Astrocyte (in vitro differentiated cells and primary cell): Measurements from ENCODE around the gene MOV10. TPM values are rescaled to one million over a fixed set of nuclear protein-coding genes. Genes with fewer than 3 reads are reported as not detected.
A peak's percentile ranks its signal among the peaks of the same experiment; 100 is the strongest.

Experiments used
- DNase-seq: peaks from one replicate; pipeline ENCODE4 v3.0.0-alpha.2; 2010; ENCODE audit warnings: low read depth
- FAIRE-seq: peaks from 2 replicates; lab custom pipeline; 2011; peaks lifted over from hg19 to GRCh38; lab: Jason Lieb, UNC
- H2AFZ ChIP-seq: 2 replicates; pipeline ENCODE4 v1.6.0; 2012; ENCODE audit warnings: low read depth, low read length, inconsistent platforms
- H3K27ac ChIP-seq: 2 replicates; pipeline ENCODE4 v1.5.1; 2011; ENCODE audit warnings: low read depth, low read length, inconsistent platforms
- H3K27me3 ChIP-seq: 2 replicates; pipeline ENCODE4 v1.6.0; 2011; ENCODE audit warnings: low read length, inconsistent platforms; ENCODE audit not compliant: insufficient read depth
- H3K36me3 ChIP-seq: 2 replicates; pipeline ENCODE4 v1.5.1; 2011; ENCODE audit warnings: low read length, inconsistent platforms; ENCODE audit not compliant: insufficient read depth
- H3K4me1 ChIP-seq: 2 replicates; pipeline ENCODE4 v1.5.1; 2011; ENCODE audit warnings: low read length, inconsistent platforms; ENCODE audit not compliant: insufficient read depth
- H3K4me2 ChIP-seq: 2 replicates; pipeline ENCODE4 v1.6.0; 2012; ENCODE audit warnings: low read length, inconsistent platforms
- H3K4me3 ChIP-seq: 2 replicates; pipeline ENCODE4 v1.5.1; 2011; ENCODE audit warnings: low read depth, mild to moderate bottlenecking, low read length, inconsistent platforms; ENCODE audit not compliant: insufficient read depth
- H3K79me2 ChIP-seq: 2 replicates; pipeline ENCODE4 v1.6.0; 2012; ENCODE audit warnings: mild to moderate bottlenecking, low read length, inconsistent platforms; ENCODE audit not compliant: insufficient read depth
- H3K9ac ChIP-seq: 2 replicates; pipeline ENCODE4 v1.6.0; 2012; ENCODE audit warnings: mild to moderate bottlenecking, low read length, inconsistent platforms
- H3K9me3 ChIP-seq: 2 replicates; pipeline ENCODE4 v1.5.1; 2012; ENCODE audit warnings: low read depth, mild to moderate bottlenecking, low read length, inconsistent platforms; ENCODE audit not compliant: insufficient read depth
- H4K20me1 ChIP-seq: 2 replicates; pipeline ENCODE4 v1.6.0; 2012; ENCODE audit warnings: low read length, inconsistent platforms; ENCODE audit not compliant: insufficient read depth
- H3K27ac Mint-ChIP-seq: one replicate; pipeline ENCODE4 v1.8.0; 2021; ENCODE audit warnings: mild to moderate bottlenecking, mixed read lengths; ENCODE audit not compliant: unreplicated experiment
- H3K27me3 Mint-ChIP-seq: one replicate; pipeline ENCODE4 v1.8.0; 2021; ENCODE audit warnings: low read depth, mixed read lengths; ENCODE audit not compliant: unreplicated experiment
- H3K36me3 Mint-ChIP-seq: one replicate; pipeline ENCODE4 v1.8.0; 2021; ENCODE audit warnings: low read depth, mixed read lengths; ENCODE audit not compliant: unreplicated experiment
- H3K4me1 Mint-ChIP-seq: one replicate; pipeline ENCODE4 v1.8.0; 2021; ENCODE audit warnings: low read depth, mixed read lengths; ENCODE audit not compliant: unreplicated experiment
- H3K4me3 Mint-ChIP-seq: one replicate; pipeline ENCODE4 v1.8.0; 2021; ENCODE audit warnings: mild to moderate bottlenecking, moderate library complexity, mixed read lengths; ENCODE audit not compliant: unreplicated experiment
- H3K9me3 Mint-ChIP-seq: one replicate; pipeline ENCODE4 v1.8.0; 2021; ENCODE audit warnings: mild to moderate bottlenecking, mixed read lengths; ENCODE audit not compliant: unreplicated experiment
- CTCF ChIP-seq: IDR thresholded peaks from 2 replicates; pipeline ENCODE4 v1.5.1; 2011; ENCODE audit warnings: low read depth, mild to moderate bottlenecking, inconsistent platforms, low read length, moderate library complexity; ENCODE audit not compliant: insufficient read depth
- EZH2 ChIP-seq: IDR thresholded peaks from 2 replicates; pipeline ENCODE4 v1.6.1; 2012; ENCODE audit warnings: mild to moderate bottlenecking, low read length, inconsistent platforms; ENCODE audit not compliant: insufficient read depth
- total RNA-seq: library from RNA; stranded (reverse); gene quantifications from 2 replicates; pipeline ENCODE4 v1.2.1, GENCODE V29; 2021

MOV10 gene
- total RNA-seq, 1 donor from 2014 or later = 121 TPM

DNA sequence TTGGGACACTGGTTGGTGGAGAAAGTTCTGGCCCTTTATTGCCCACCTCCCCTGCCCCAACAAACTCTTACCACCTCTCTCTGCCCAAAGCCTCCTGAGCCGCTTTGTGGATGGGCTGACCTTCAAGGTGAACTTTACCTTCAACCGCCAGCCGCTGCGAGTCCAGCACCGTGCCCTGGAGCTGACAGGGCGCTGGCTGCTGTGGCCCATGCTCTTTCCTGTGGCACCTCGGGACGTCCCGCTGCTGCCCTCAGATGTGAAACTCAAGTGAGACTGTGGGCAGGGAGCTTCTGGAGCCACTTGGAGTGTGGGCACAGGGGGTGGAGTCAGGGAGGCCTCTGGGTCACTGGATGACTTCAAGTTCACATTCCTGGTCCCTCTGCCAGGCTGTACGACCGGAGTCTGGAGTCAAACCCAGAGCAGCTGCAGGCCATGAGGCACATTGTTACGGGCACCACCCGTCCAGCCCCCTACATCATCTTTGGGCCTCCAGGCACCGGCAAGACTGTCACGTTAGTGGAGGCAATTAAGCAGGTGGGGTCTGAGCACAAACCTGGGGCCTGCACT is 20.0 kb downstream of the MOV10 start:
- H3K27me3 ChIP-seq = no peaks in the 10 kb centered on the region
- no peaks in the 10 kb centered on the region for H3K9me3 ChIP-seq
- H3K4me3 Mint-ChIP-seq = no peak overlapping the region
- H3K27ac ChIP-seq = no peak overlapping the region
- H3K4me1 Mint-ChIP-seq = peaks cover 10% of the 10 kb centered on the region
- H3K9ac ChIP-seq = no peak overlapping the region
- no peaks in the 10 kb centered on the region for H3K27me3 Mint-ChIP-seq
- TF ChIP-seq EZH2 (no peak), CTCF (no peak)
- no peak overlapping the region for H3K4me3 ChIP-seq
- H3K9me3 Mint-ChIP-seq = peaks cover 4% of the 10 kb centered on the region
- FAIRE-seq (no peak), DNase-seq (no peak)
- no peak overlapping the region for H3K4me2 ChIP-seq
- H4K20me1 ChIP-seq = no peaks in the 10 kb centered on the region
- H3K79me2 ChIP-seq = no peaks in the 10 kb centered on the region
- H3K27ac Mint-ChIP-seq = peak overlapping the region; percentile 18
- H2AFZ ChIP-seq = no peak overlapping the region
- H3K36me3 ChIP-seq = peaks cover 27% of the 10 kb centered on the region
- peaks cover 32% of the 10 kb centered on the region for H3K36me3 Mint-ChIP-seq
- H3K4me1 ChIP-seq = peaks cover under 1% of the 10 kb centered on the region

- no peak overlapping the region for H3K4me2 ChIP-seq
- DNase-seq = no peak
- peaks cover 30% of the 10 kb centered on the region for H3K36me3 Mint-ChIP-seq
These were observed 20.8 kb downstream of the MOV10 start for GRCh38 chr1:112695276-112695675.

GRCh38 chr1:112696578-112697314 is 22.3 kb downstream of the MOV10 start:
- H3K27ac ChIP-seq = no peak overlapping the region
- no peak overlapping the region for H2AFZ ChIP-seq
- DNase-seq = no peak
- Mint-ChIP-seq H3K4me1 (peaks cover 31% of the 10 kb centered on the region), H3K27me3 (no peaks in the 10 kb centered on the region), H3K9me3 (peaks cover 4% of the 10 kb centered on the region), H3K4me3 (no peak overlapping the region), H3K36me3 (peaks cover 28% of the 10 kb centered on the region), H3K27ac (peak overlapping the region; percentile 62)
- H3K4me1 ChIP-seq = peaks cover 23% of the 10 kb centered on the region
- no peak overlapping the region for H3K4me3 ChIP-seq
- H3K36me3 ChIP-seq = peaks cover 29% of the 10 kb centered on the region
- no peaks in the 10 kb centered on the region for H3K79me2 ChIP-seq
- no peaks in the 10 kb centered on the region for H4K20me1 ChIP-seq
- H3K4me2 ChIP-seq = no peak overlapping the region
- FAIRE-seq = no peak
- H3K9me3 ChIP-seq = no peaks in the 10 kb centered on the region
- TF ChIP-seq CTCF (no peak), EZH2 (no peak)
- no peak overlapping the region for H3K9ac ChIP-seq
- no peaks in the 10 kb centered on the region for H3K27me3 ChIP-seq

More at GRCh38 chr1:112695276-112695675, 20.8 kb downstream of the MOV10 start:
- H3K9me3 ChIP-seq = no peaks in the 10 kb centered on the region
- peaks cover 29% of the 10 kb centered on the region for H3K36me3 ChIP-seq
- Mint-ChIP-seq H3K27ac (no peak overlapping the region), H3K27me3 (no peaks in the 10 kb centered on the region), H3K4me1 (peaks cover 18% of the 10 kb centered on the region), H3K4me3 (no peak overlapping the region), H3K9me3 (peaks cover 4% of the 10 kb centered on the region)
- H3K9ac ChIP-seq = no peak overlapping the region
- no peak overlapping the region for H2AFZ ChIP-seq
- H3K4me1 ChIP-seq = peaks cover 9% of the 10 kb centered on the region
- no peak overlapping the region for H3K27ac ChIP-seq
- no peak for TF ChIP-seq EZH2
- no peaks in the 10 kb centered on the region for H3K79me2 ChIP-seq
- H3K4me3 ChIP-seq = no peak overlapping the region
- H4K20me1 ChIP-seq = no peaks in the 10 kb centered on the region
- no peaks in the 10 kb centered on the region for H3K27me3 ChIP-seq
- no peak for FAIRE-seq
